Stimulated activated CD4-positive, alpha-beta T cell treated with anti-CD3 and anti-CD28 coated beads, Interleukin-15, amount 100 ng/mL, for 48 hours (primary cell): ENCODE measurements around the gene PTCSC3.
"Not testable (repeated sequence)": the region's sequence is repeated elsewhere in the genome, so short reads cannot be mapped to it uniquely, and the experiment has no call there.

Experiments used
- DNase-seq, 2 donors: peaks; one replicate each; pipeline ENCODE4 v3.0.0-alpha.2; 2020; ENCODE audit warnings: low read depth in 2 of 2

Gene PTCSC3

DNA sequence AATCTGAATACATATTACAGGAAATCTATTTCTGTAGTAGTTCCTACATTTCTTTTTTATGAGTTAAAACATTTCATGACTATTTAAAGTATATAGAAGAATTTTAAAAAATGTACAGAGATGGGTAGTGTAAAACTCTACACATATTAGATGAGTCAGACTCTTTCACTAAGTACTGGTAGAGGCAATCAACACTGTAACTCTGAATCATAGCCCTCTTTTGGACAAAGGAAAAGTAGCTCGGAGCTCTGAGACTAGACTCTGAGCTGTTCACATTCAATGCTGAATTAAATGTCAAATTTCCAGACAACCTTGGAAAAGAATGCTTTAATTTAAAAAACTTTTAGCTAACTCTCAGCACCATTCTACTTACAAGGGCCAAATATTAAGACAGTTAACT, 3.4 kb downstream of the PTCSC3 start:
- no peak for DNase-seq

DNA sequence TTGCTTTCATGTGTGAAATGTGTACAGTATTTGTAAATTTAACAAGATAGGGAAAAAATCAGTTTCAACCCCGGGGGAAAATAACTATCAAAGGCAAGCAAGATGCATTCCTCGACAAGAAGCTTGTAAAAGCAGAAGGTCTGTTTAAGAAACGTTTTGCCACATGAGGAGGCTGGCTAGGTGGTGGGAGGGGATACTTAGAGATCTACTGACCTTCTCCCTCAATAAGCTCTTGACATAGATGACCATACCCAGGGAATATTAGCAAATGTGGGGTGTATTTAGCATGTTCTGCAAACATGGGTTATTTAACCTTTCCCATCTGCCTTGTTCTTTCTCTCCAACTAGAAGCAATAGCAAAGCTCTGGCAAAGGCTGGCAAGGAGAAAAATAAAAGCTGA, 4.9 kb downstream of the PTCSC3 start:
- DNase-seq: no peak

DNA sequence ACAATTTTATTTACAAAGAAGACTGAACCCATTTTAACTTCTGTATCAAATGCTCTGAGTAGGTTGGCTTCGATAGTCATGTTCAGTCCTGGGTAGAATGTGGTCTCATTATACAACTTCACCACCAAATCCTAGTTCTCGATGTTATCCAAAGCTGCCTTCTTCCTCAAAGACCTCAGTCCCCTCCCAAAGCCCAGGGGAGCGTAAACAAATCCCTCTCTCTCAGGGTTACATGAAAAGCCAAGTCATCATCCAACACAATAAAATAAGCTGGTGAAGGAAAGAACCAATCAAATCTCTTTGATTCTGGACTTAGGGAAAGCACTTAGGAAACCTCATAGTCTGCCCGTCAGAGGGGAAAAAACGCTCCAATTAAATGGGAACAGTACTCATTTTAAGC, 9.1 kb downstream of the PTCSC3 start:
- no peak for DNase-seq

DNA sequence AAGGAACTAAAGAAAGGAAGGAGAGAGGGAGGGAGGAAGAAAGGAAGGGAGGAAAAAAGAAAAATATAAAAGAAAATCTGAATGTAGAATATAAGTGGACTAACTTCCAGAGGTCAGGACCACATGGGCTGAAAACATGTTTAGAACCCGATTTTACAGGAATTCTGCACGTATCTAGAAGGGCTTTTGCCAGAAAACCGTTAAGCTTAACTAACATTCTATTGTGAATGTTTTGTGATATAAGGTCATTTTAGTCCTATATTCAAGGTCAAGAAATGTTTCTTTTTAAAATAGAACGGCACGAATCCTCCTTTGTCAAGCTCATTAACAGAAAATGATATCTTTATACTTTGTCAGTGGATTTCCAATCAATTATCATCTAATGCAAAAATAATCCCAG, 13.1 kb downstream of the PTCSC3 start:
- DNase-seq: no peak

DNA sequence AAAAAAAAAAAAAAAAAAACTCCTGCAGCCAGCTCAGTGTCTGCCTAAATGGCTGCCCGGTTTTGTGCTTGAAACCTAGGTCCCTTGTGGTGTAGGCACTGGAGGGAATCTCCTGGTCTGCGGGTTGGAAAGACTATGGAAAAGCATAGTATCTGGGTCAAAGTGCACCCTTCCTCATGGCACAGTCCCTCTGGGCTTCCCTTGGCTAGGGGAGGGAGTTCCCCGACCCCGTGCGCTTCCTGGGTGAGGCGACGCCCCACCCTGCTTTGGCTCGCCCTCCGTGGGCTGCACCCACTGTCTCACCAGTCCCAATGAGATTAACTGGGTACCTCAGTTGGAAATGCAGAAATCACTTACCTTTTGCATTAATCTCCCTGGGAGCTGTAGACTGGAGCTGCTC, 14.3 kb downstream of the PTCSC3 start:
- DNase-seq: no peak

DNA sequence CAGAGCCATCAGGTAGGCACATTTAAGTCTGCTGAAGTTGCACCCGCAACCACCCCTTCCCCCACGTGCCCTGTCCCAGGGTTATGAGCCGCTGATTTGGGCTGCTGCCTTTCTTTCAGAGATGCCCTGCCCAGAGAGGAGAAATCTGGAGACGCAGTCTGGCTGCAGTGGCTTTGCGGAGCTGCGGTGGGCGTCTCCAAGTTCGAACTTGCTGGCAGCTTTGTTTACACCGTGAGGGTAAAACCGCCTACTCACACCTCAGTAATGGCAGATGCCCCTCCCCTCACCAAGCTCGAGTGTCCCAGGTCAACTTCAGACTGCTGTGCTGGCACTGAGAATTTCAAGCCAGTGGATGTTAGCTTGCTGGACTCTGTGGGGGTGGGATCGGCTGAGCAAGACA, 14.7 kb downstream of the PTCSC3 start:
- no peak for DNase-seq

DNA sequence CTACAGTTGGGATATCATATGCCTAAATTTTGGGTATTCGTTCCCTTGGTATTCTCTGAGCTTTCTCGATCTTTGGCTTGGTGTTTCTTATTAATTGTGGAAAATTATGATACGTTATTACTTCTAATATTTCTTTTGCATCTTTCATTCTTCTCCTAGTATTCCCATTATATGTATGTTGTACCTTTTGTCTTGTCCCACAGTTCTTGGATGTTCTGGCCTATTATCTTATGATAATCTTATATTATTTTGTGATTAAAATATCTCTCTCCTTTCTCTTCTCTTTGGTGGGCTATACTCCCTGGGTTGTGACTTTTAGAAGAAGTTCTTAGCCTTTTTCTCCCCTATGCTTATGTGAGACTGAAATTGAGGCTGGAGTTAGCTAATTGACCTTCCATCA, 25.2 kb downstream of the PTCSC3 start:
- no peak for DNase-seq

DNA sequence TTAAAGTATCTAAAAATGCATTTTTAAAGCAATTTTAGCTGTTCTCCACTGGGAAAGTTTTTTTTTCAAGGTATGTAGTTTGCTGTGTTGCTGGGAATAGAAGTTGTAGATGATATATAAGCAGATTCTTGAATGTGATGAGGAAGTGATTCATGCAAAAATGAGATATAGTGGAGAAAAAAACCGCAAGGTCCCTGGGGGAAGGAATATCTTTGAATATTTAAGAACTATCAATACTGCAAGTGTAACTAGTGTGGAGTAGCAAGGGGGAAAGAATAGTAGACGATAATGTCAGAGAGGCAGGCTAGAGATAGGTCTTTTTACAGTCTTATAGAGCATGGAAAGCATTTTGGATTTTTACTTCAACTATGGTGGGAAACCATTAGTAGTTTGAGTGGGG, 42.5 kb downstream of the PTCSC3 start:
- no peak for DNase-seq

DNA sequence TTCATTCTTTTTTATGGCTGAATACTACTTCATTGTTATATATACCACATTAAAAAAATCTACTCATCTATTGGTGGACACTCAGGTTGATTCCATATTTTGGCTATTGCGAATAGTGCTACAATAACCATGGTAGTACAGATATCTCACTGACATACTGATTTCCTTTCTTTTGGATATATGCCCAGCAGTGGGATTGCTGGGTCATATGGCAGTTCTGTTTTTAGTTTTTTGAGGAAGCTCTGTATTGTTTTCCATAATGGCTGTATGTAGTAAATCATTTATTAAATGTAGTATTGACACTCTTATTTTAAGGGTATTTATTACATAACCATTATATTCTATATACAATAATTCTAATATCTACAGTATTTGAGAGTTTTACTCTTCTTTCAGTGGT, 43.7 kb downstream of the PTCSC3 start:
- no peak for DNase-seq

DNA sequence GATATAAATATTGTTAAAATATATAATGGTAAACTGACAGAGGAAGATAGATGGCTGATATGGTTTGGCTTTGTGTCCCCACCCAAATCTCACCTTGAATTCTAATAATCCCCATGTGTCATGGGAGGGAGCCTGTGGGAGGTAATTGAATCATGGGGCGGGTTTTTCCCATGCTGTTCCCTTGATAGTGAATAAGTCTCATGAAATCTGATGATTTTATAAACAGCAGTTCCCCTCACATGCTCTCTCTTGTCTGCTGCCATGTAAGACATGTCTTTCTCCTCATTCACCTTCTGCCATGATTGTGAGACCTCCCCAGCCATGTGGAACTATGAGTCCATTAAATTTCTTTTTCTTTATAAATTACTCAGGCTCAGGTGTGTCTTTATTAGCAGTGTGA, 46.3 kb downstream of the PTCSC3 start:
- DNase-seq: no peak

DNA sequence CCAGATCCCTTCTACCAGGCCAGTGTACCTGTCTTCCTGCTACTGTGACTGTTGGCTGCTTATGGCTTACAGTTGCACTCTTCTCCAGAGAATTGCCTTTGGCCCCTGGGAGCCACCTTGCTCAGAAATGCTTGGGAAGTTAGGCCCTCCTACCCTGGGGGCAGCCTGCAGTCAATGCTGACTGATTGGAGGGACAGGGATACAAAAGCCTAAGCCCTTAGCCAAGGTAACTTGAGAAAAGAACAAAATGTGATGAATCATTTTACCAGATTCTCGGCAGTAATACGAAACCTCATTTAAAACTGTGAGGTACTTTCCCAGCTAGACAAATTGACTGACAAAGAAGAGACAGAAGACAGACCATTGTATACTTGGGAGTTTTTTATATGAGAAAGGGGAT, 47.3 kb downstream of the PTCSC3 start:
- DNase-seq: no peak

DNA sequence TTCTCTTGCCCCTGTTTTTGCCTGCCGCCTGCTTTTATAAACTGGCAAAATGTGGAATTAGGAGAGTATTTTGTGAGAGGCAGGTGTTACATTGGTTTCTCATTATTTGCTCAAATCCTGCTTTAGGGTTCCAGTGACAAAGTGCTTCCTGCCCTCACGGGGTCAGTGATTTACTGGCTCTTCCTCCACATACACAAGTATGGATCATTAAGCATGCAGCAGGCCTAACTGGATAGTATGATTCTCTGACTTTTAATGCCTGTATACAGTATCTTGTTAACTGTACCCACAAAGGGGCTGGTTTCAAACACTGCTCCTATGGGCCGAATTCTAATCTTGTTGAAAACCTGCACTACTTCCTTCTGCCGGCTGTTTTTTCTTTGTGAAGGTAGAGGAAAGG, 63.2 kb downstream of the PTCSC3 start:
- DNase-seq: no peak

DNA sequence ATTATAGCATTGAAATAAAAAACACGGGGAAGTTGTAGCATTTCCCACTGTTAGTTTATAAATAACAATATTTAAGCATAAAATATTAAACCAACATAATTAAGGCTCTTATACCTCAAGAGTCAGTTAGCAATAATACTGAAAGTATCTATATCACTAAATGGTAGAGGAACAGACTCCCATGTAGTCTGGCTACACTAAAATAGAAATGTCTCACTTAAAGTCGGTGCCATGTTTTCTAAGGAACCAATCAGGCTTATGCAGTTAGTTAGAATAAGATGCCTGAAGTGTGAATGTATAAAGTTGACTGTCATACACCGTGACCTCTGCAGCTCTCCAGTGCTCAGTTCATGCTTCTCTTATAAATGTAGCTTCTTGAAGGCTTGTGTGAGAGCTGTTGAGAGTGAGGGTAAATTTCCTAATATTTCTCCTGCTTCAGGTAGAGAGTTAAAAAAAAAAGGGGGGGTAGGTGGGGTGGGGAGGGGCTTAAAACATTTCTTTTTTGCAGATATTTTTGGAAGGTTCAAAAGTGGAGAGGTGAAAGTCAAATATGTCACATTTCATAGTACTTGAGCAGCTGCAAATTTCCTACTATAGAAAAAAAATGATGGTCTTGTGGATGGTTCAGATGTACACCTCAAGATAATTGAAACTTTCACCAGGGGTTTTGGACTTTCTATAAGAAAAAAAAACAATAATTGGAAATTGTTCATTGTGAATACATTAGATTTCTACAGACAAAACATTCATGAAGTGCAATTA, 64.5 kb downstream of the PTCSC3 start:
- DNase-seq: no peak

DNA sequence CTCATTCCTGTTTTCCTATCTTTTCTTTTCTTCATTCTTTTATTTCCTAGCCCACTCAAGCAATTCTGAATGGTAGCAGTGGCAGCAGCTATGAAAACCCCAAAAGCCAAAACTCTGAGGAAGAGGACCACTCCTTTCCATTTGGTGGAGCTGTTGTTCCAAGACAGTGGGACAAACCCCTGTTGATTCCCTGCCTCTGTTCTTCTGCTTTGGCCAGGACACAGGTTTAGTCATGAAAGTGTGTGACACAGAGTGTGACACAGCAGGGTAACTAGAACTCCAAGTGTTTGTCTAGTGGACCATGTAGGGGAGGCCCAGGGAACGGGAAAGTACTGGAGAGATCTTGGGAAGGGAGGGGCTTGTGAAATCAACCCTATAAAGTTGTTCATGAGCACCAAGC, 71.1 kb downstream of the PTCSC3 start:
- no peak for DNase-seq

DNA sequence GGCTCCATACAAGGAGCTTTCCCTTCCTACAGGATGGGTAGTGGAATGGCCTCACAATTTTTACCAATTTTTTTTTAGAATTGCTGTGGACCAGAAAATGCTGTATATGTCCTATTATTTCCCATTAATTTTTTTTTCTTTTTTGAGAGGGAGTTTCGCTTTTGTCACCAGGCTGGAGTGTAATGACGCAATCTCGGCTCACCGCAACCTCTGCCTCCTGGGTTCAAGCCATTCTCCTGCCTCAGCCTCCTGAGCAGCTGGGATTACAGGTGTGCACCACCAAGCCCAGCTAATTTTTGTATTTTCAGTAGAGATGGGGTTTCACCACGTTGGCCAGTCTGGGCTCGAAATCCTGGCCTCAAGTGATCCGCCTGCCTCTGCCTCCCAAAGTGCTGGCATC, 72.3 kb downstream of the PTCSC3 start:
- DNase-seq: not testable (repeated sequence)

DNA sequence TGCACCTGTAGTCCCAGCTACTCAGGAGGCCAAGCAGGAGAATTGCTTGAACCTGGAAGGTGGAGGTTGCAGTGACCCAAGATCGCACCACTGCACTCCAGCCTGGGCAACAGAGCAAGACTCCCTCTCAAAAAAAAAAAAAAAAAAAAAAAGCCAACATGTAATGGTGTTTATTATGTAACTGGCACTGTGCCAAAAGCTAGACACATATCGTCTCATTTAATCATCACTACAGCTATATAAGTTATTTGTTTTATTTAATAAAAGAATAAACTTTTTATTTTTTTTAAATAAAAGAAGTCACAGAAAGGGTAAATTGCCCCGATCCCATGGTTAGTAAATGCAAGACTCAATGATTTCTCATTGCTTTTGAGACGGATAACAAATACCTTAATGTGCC, 76.9 kb downstream of the PTCSC3 start:
- DNase-seq: no peak

DNA sequence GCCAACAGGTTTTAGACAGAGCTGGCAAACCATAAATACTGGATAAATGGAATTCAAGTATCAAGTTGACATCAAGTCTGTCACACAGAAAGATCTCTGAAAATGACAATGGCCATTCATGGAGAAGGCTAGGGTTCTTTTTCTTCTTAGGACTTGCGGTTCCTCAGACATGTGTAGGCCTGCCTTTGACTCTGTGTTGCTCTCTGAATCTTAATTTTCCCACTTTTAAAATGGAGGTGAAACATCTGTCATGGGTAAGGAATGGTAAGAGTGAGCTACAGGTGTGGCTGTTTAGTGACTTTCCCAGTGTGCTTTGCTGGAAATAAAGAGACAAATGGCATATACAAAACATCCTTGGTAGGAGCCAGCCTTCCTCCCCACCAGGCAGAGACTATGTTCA, 79.2 kb downstream of the PTCSC3 start:
- DNase-seq: no peak

DNA sequence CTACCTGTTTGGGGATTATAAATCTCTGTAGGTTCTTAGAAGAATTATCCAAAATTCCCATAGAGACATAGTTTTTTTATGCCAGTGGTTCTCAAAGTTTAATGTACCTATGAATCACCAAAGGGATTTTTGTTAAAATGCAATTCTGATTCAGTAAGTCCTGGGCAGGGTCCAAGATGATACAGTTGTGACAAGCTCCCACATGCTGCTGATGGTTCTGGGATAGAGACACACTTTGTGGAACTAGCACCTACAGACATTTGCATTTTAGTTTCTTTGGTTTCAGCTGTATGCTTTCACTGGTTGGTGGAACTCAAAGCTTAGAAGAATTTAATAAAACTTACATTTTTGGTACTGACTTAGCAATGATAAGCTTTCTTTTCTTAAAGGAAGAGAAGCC, 80.4 kb downstream of the PTCSC3 start:
- DNase-seq: no peak

DNA sequence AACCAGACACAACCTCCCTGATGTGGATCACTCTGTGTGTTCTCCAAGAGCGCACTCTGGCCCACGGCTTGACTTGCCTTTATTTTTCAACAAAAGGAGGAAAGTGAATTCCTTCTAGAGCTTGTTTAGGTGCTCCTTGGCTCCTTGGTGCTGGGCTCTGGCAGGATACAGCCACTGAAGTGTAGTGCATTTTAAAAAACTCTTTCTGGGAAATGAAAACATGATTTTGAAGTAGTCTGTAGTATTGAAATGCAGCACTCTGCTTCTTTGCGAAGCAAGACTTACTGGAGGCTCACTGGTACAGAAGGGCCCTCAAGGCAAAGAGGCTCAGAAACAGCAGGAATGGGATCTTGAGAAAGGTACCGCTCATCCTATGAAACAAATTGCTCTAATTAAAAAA, 81.6 kb downstream of the PTCSC3 start:
- no peak for DNase-seq

DNA sequence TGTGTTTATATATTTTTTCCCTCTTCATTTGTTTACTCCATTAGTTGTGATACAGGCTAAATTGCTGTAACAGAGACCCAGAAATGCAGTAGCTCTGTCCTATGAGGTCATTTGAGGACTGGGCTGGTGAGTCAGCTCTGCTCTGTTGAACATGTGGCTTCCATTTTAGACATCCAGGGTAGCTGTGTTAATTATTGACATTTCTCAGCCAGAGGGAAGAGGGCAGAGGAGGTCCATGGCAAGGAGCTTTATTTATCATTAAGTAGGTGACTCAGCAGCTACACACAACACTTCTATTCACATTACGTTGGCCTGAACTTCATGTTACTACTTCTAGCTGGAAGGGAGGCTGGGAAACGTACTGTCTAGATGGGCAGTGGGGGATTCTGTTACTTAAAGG, 85.4 kb downstream of the PTCSC3 start:
- no peak for DNase-seq

DNA sequence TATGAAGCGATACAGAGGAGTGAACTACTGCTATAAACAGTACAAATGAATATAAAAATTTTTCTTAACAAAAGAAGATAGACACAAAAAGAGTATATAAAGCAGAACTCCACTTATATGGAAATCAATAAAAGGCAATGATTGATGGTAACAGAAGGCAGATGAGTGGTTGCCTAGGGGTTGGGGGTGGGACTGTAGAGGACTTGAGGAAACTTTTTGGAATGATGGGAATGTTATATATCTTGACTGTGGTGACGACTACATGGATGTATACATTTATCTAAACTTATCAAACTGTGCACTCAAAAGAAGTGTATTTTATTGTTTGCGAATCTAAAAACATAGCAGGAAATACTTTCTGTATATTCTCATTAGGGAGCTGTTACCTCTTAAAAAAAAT, 89.1 kb downstream of the PTCSC3 start:
- DNase-seq: no peak

DNA sequence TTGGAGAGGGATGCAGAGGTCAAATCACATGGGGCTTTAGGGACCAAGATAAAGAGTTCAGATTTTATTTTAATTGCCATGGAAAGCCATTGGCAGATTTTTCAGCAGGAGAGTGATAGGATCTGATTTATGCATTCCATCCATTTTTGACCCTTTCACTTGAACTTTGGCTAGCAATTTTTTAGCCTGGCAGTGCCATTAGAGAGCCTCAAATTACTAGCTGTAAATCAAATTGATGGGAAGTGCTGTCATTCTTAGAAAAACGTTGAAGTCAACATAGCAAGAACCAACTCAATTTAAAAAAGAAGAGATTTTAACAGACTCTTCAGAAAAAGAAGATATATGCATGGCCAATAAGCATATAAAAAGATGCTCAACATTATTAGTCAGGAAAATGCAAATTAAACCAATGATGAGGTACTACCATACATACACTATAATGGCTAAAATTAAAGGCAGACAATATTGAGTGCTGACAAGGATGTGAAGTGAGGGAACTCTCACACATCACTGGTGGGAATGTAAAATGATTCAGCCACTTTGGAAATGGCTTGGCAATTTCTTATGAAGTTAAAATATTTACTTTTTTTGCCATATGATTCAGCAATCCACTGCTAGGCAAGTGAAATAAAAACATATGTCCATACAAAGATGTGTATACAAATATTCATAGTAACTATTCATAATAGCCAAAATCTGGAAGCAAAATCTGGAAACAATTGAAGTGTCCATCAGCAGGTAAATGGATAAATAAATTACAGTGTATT, 89.7 kb downstream of the PTCSC3 start:
- DNase-seq: no peak

DNA sequence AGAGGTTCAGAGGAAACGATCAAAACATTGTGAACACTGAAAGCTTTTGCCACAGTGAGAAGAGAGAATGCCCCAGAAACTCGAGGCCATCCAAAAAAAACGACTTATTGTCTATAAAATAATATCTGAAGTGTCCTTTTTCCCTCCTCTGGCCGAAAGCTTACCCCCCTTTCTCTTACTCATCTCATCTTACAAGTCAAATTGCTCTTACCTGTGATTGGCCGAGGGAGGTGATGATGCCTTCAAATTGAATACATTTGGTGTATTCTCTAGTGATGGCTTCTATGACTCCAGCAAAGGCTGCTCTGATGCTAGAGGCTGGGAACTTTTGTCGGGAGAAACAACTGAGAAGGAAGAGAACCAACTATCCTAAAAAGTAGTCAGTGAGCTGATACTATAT, 90.7 kb downstream of the PTCSC3 start:
- DNase-seq: no peak
